Fibroblast of mammary gland (primary cell): ENCODE data around the gene TLR10.
A peak's percentile ranks its signal among the peaks of the same experiment; 100 is the strongest.
"Not testable (repeated sequence)": the region's sequence is repeated elsewhere in the genome, so short reads cannot be mapped to it uniquely, and the experiment has no call there.

Experiments
- DNase-seq: peaks from one replicate; pipeline ENCODE4 v3.0.0-alpha.2; 2010; ENCODE audit warnings: low read depth
- H3K4me3 ChIP-seq: 2 replicates; pipeline ENCODE4 v1.5.1; 2011; ENCODE audit warnings: low read depth, mild to moderate bottlenecking, low read length, moderate library complexity; ENCODE audit not compliant: control insufficient read depth
- CTCF ChIP-seq: conservative IDR thresholded peaks from 2 replicates; pipeline ENCODE4 v1.5.1; 2011; ENCODE audit warnings: low read depth, low read length, inconsistent platforms; ENCODE audit not compliant: control insufficient read depth, insufficient read depth

TLR10 gene

GRCh38 chr4:38781854-38782261 lies 932 bp downstream of the TLR10 start:
- no peak overlapping the region for H3K4me3 ChIP-seq
- no peak for DNase-seq
- TF ChIP-seq CTCF = no peak

- H3K4me3 ChIP-seq = no peak overlapping the region
- TF ChIP-seq CTCF = no peak
- DNase-seq = no peak
Observed at GRCh38 chr4:38780833-38781484, 1.8 kb downstream of the TLR10 start.

- H3K4me3 ChIP-seq = no peak overlapping the region
- no peak for DNase-seq
- no peak for TF ChIP-seq CTCF
Observed at GRCh38 chr4:38779790-38780189, 3.0 kb downstream of the TLR10 start.

GRCh38 chr4:38777925-38778324 lies 4.9 kb downstream of the TLR10 start:
- not testable (repeated sequence) for DNase-seq, H3K4me3 ChIP-seq

GRCh38 chr4:38775326-38775725 lies 7.5 kb downstream of the TLR10 start:
- no peak overlapping the region for H3K4me3 ChIP-seq
- DNase-seq = no peak
- no peak for TF ChIP-seq CTCF

- TF ChIP-seq CTCF = no peak
- DNase-seq = peak; percentile 28
- no peak overlapping the region for H3K4me3 ChIP-seq
Observed at GRCh38 chr4:38774181-38774955, 8.4 kb downstream of the TLR10 start.

- DNase-seq, H3K4me3 ChIP-seq: not testable (repeated sequence)
Observed at GRCh38 chr4:38770281-38770680, 12.5 kb downstream of the TLR10 start.
